ENCODE data around the gene COX19. TPM values are rescaled to one million over a fixed set of nuclear protein-coding genes. Genes with fewer than 3 reads are reported as not detected.

COX19 gene
- total RNA-seq, 1 donor from 2014 or later, result 5.4 TPM

GRCh38 chr7:923108-924041, 52.0 kb downstream of the COX19 start:
- no peak for TF ChIP-seq CTCF (conservative IDR thresholded peaks at IDR 0.05; ENCODE audit: low read depth, low read length)
- no peak overlapping the region for H3K4me3 ChIP-seq (ENCODE audit: low read depth, low read length)
- DNase-seq (ENCODE audit: low read depth), result no peak

GRCh38 chr7:922334-923107, 52.8 kb downstream of the COX19 start:
- TF ChIP-seq CTCF (conservative IDR thresholded peaks at IDR 0.05; ENCODE audit: low read depth, low read length), result no peak
- DNase-seq (ENCODE audit: low read depth), result no peak
- H3K4me3 ChIP-seq (ENCODE audit: low read depth, low read length), result no peak overlapping the region

- TF ChIP-seq CTCF (conservative IDR thresholded peaks at IDR 0.05; ENCODE audit: low read depth, low read length), result no peak
- DNase-seq (ENCODE audit: low read depth), result no peak
- H3K4me3 ChIP-seq (ENCODE audit: low read depth, low read length), result no peak overlapping the region
These were observed 53.6 kb downstream of the COX19 start for GRCh38 chr7:921581-922333.

GRCh38 chr7:921071-921461, 54.3 kb downstream of the COX19 start:
- TF ChIP-seq CTCF (conservative IDR thresholded peaks at IDR 0.05; ENCODE audit: low read depth, low read length), result no peak
- no peak for DNase-seq (ENCODE audit: low read depth)
- no peak overlapping the region for H3K4me3 ChIP-seq (ENCODE audit: low read depth, low read length)

- TF ChIP-seq CTCF (conservative IDR thresholded peaks at IDR 0.05; ENCODE audit: low read depth, low read length), result no peak
- H3K4me3 ChIP-seq (ENCODE audit: low read depth, low read length), result no peak overlapping the region
- no peak for DNase-seq (ENCODE audit: low read depth)
These were observed 54.8 kb downstream of the COX19 start for GRCh38 chr7:920351-921070.

- no peak overlapping the region for H3K4me3 ChIP-seq (ENCODE audit: low read depth, low read length)
- TF ChIP-seq CTCF (conservative IDR thresholded peaks at IDR 0.05; ENCODE audit: low read depth, low read length), result no peak
- no peak for DNase-seq (ENCODE audit: low read depth)
These were observed 55.4 kb downstream of the COX19 start for GRCh38 chr7:919924-920341.
